Measurements from ENCODE around the gene TRIM32.

DNA sequence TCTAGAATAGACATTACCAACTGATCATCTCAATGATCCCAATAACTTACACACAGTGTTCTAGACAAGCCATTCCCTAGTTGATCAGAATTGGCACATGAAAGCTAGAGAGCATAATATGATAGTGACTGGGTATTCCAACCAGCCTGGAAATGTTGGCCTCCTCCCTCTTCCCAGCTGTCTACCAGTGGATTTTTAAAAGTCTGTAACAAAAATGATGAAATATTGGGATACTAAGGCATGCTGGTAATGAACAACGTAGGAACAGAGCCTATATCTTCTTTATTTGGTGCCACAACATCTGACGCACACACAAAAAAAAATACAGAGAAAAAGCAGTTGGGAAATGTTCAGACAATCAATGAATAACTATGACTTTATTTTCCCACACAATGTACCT, 34.8 kb downstream of the TRIM32 start:
- TF ChIP-seq POLR2A (IDR thresholded peaks at IDR 0.05), result no peak
- TF ChIP-seq, protein P1, sequence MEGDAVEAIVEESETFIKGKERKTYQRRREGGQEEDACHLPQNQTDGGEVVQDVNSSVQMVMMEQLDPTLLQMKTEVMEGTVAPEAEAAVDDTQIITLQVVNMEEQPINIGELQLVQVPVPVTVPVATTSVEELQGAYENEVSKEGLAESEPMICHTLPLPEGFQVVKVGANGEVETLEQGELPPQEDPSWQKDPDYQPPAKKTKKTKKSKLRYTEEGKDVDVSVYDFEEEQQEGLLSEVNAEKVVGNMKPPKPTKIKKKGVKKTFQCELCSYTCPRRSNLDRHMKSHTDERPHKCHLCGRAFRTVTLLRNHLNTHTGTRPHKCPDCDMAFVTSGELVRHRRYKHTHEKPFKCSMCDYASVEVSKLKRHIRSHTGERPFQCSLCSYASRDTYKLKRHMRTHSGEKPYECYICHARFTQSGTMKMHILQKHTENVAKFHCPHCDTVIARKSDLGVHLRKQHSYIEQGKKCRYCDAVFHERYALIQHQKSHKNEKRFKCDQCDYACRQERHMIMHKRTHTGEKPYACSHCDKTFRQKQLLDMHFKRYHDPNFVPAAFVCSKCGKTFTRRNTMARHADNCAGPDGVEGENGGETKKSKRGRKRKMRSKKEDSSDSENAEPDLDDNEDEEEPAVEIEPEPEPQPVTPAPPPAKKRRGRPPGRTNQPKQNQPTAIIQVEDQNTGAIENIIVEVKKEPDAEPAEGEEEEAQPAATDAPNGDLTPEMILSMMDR (IDR thresholded peaks at IDR 0.05), result no peak
